Fibroblast of lung (primary cell): ENCODE measurements around the gene CDR2.

Source experiments
- EZH2 ChIP-seq: IDR thresholded peaks from 2 replicates; pipeline ENCODE4 v1.5.1; 2012; ENCODE audit warnings: low read length, control low read depth, mild to moderate bottlenecking; ENCODE audit errors: missing control alignments
- TF ChIP-seq, protein P1 (sequence below), 2 donors: IDR thresholded peaks in 1 of 2; conservative IDR thresholded peaks in 1 of 2; 1 replicate in 1 of 2; 2 replicates in 1 of 2; pipeline ENCODE4 v1.5.1; 2011 to 2012; ENCODE audit warnings: low read length in 2 of 2, control low read depth in 1 of 2, inconsistent platforms in 1 of 2, low read depth in 1 of 2, mild to moderate bottlenecking in 1 of 2

- TF ChIP-seq, protein P1, sequence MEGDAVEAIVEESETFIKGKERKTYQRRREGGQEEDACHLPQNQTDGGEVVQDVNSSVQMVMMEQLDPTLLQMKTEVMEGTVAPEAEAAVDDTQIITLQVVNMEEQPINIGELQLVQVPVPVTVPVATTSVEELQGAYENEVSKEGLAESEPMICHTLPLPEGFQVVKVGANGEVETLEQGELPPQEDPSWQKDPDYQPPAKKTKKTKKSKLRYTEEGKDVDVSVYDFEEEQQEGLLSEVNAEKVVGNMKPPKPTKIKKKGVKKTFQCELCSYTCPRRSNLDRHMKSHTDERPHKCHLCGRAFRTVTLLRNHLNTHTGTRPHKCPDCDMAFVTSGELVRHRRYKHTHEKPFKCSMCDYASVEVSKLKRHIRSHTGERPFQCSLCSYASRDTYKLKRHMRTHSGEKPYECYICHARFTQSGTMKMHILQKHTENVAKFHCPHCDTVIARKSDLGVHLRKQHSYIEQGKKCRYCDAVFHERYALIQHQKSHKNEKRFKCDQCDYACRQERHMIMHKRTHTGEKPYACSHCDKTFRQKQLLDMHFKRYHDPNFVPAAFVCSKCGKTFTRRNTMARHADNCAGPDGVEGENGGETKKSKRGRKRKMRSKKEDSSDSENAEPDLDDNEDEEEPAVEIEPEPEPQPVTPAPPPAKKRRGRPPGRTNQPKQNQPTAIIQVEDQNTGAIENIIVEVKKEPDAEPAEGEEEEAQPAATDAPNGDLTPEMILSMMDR (conservative IDR thresholded peaks at IDR 0.05 in 1 of 2, IDR thresholded peaks at IDR 0.05 in 1 of 2; ENCODE audit: low read depth in 1 of 2, low read length in 2 of 2) = no peak
- TF ChIP-seq EZH2 = no peak
Observed at GRCh38 chr16:22342082-22342481, 32.3 kb downstream of the CDR2 start.
